Left ventricle myocardium superior (tissue), 1 donor: ENCODE results near the gene MYO10. TPM values are rescaled to one million over a fixed set of nuclear protein-coding genes. Genes with fewer than 3 reads are reported as not detected.
A peak's percentile ranks its signal among the peaks of the same experiment; 100 is the strongest.

Source experiments
- ATAC-seq: fragments of 200-7000 bp; cut with Tn5 transposase; one replicate; pipeline ENCODE4 v1.9.1; 2020; ENCODE audit warnings: mild to moderate bottlenecking, moderate library complexity
- DNase-seq: peaks from one replicate; pipeline ENCODE4 v3.0.0-alpha.2; 2020
- intact Hi-C: fragments of 100-400 bp; cut with micrococcal nuclease; formaldehyde crosslinking; loops from one replicate; pipeline ENCODE4 v1.11.0; 2022
- total RNA-seq: library from RNA; stranded (reverse); fragmentation: NEBNext Ultra II Directional; extraction: Animal tissue kit (Norgen Biotek cat#: 25700); gene quantifications from one replicate; pipeline ENCODE4 v1.2.1, GENCODE V29; 2021
- donor health status: DM: no; HTN: yes; CAD: no; lungs with severe emphysema.

MYO10 gene
- total RNA-seq, 1 donor from 2014 or later: 4.9 TPM

- DNase-seq (no peak), ATAC-seq (no peak)
- intact Hi-C loops: no loop called here
Observed at GRCh38 chr5:16709691-16710433, 226.2 kb downstream of the MYO10 start.

GRCh38 chr5:16707869-16708192 lies 228.3 kb downstream of the MYO10 start:
- intact Hi-C loops: no loop called here
- ATAC-seq (no peak), DNase-seq (no peak)

- intact Hi-C loops: no loop called here
- ATAC-seq (no peak), DNase-seq (no peak)
Observed at GRCh38 chr5:16707168-16707868, 228.8 kb downstream of the MYO10 start.

GRCh38 chr5:16704945-16705344 lies 231.1 kb downstream of the MYO10 start:
- intact Hi-C loops: no loop called here
- DNase-seq: no peak
- ATAC-seq: no peak

- no peak for ATAC-seq
- DNase-seq: no peak
- intact Hi-C loops: no loop called here
Observed at GRCh38 chr5:16702964-16703363, 233.1 kb downstream of the MYO10 start.

GRCh38 chr5:16701134-16702099 lies 234.7 kb downstream of the MYO10 start:
- DNase-seq: no peak
- intact Hi-C loops: no loop called here
- no peak for ATAC-seq

GRCh38 chr5:16700081-16700480 lies 236.0 kb downstream of the MYO10 start:
- ATAC-seq: no peak
- intact Hi-C loops: no loop called here
- no peak for DNase-seq

GRCh38 chr5:16695779-16696178 lies 240.3 kb downstream of the MYO10 start:
- intact Hi-C loops: no loop called here

GRCh38 chr5:16693879-16694278 lies 242.2 kb downstream of the MYO10 start:
- intact Hi-C loops: no loop called here
- no peak for DNase-seq
- ATAC-seq: no peak

More at GRCh38 chr5:16695779-16696178, 240.3 kb downstream of the MYO10 start:
- DNase-seq (no peak), ATAC-seq (no peak)

- no peak for ATAC-seq
Observed at GRCh38 chr5:16691731-16692130, 244.4 kb downstream of the MYO10 start.

GRCh38 chr5:16690243-16690852 lies 245.7 kb downstream of the MYO10 start:
- intact Hi-C loops: no loop called here
- no peak for DNase-seq
- ATAC-seq: peak; percentile 41

More at GRCh38 chr5:16691731-16692130, 244.4 kb downstream of the MYO10 start:
- no peak for DNase-seq
- intact Hi-C loops: no loop called here

- DNase-seq (no peak), ATAC-seq (peak; percentile 62)
- intact Hi-C loops: no loop called here
Observed at GRCh38 chr5:16687898-16688297, 248.2 kb downstream of the MYO10 start.

GRCh38 chr5:16685069-16685468 lies 251.0 kb downstream of the MYO10 start:
- intact Hi-C loops: no loop called here
- no peak for ATAC-seq
- no peak for DNase-seq

- no peak for ATAC-seq
- intact Hi-C loops: no loop called here
- no peak for DNase-seq
Observed at GRCh38 chr5:16681876-16682275, 254.2 kb downstream of the MYO10 start.

- intact Hi-C loops: no loop called here
- no peak for ATAC-seq
- no peak for DNase-seq
Observed at GRCh38 chr5:16679863-16680262, 256.2 kb downstream of the MYO10 start.

GRCh38 chr5:16679190-16679589 lies 256.9 kb downstream of the MYO10 start:
- ATAC-seq (no peak), DNase-seq (no peak)
- intact Hi-C loops: no loop called here

- DNase-seq: no peak
- ATAC-seq: no peak
- intact Hi-C loops: no loop called here
Observed at GRCh38 chr5:16675806-16676205, 260.3 kb downstream of the MYO10 start.

GRCh38 chr5:16674750-16675149 lies 261.3 kb downstream of the MYO10 start:
- no peak for DNase-seq
- intact Hi-C loops: no loop called here
- ATAC-seq: no peak
